CD14-positive monocyte (primary cell): ENCODE data around the gene SYDE2. TPM values are rescaled to one million over a fixed set of nuclear protein-coding genes. Genes with fewer than 3 reads are reported as not detected.

ENCODE experiments used
- DNase-seq, 3 donors: peaks; one replicate each; pipeline ENCODE4 v3.0.0-alpha.2; 2011 to 2022
- H2AFZ ChIP-seq: 2 replicates; pipeline ENCODE4 v1.6.0; 2012; ENCODE audit warnings: mild to moderate bottlenecking, low read depth, low read length, inconsistent platforms; ENCODE audit not compliant: insufficient read depth, poor library complexity, severe bottlenecking
- H3K27ac ChIP-seq, 2 donors: 1 replicate in 1 of 2; 2 replicates in 1 of 2; pipeline ENCODE4 v1.5.1; 2012 to 2013; ENCODE audit warnings: low read length in 2 of 2, control low read depth in 1 of 2, inconsistent platforms in 1 of 2, low read depth in 1 of 2, mild to moderate bottlenecking in 1 of 2
- H3K27me3 ChIP-seq, 2 donors: one replicate each; pipeline versions ENCODE4 v1.6.0 to v1.6.1; 2011 to 2013; ENCODE audit warnings: low read length in 2 of 2; ENCODE audit not compliant: control insufficient read depth in 2 of 2, insufficient read depth in 2 of 2
- H3K36me3 ChIP-seq, 2 donors: replicated peaks in 1 of 2; 1 replicate in 1 of 2; 2 replicates in 1 of 2; pipeline versions ENCODE4 v1.5.1 to v1.6.1; 2012 to 2013; ENCODE audit warnings: low read length in 2 of 2, control low read depth in 1 of 2, inconsistent platforms in 1 of 2, mild to moderate bottlenecking in 1 of 2; ENCODE audit not compliant: insufficient read depth in 2 of 2, control insufficient read depth in 1 of 2
- H3K4me1 ChIP-seq, 2 donors: 1 replicate in 1 of 2; 2 replicates in 1 of 2; pipeline versions ENCODE4 v1.5.1 to v1.6.1; 2012 to 2013; ENCODE audit warnings: low read length in 2 of 2, control low read depth in 1 of 2, inconsistent platforms in 1 of 2, mild to moderate bottlenecking in 1 of 2, moderate library complexity in 1 of 2; ENCODE audit not compliant: insufficient read depth in 2 of 2, control insufficient read depth in 1 of 2
- H3K4me2 ChIP-seq: replicated peaks from 2 replicates; pipeline ENCODE3; 2012; ENCODE audit warnings: low read length, moderate library complexity, mild to moderate bottlenecking; ENCODE audit not compliant: poor library complexity, severe bottlenecking; ENCODE audit errors: extremely low read depth
- H3K4me3 ChIP-seq, 3 experiments: fragments of 200-600 bp in 1 of 3; sonication (generic) in 1 of 3; replicated peaks in 1 of 3; 1 replicate in 2 of 3; 2 replicates in 1 of 3; pipeline ENCODE4 v1.5.1; 2011 to 2013; ENCODE audit warnings: low read length in 3 of 3, mild to moderate bottlenecking in 3 of 3, control low read depth in 2 of 3, low read depth in 2 of 3, inconsistent platforms in 1 of 3, moderate library complexity in 1 of 3
- H3K79me2 ChIP-seq: 2 replicates; pipeline ENCODE4 v1.6.0; 2012; ENCODE audit warnings: mild to moderate bottlenecking, control low read depth, inconsistent platforms, low read length, moderate library complexity; ENCODE audit not compliant: insufficient read depth
- H3K9ac ChIP-seq: 2 replicates; pipeline ENCODE4 v1.6.0; 2017; ENCODE audit warnings: low read length, mild to moderate bottlenecking; ENCODE audit not compliant: insufficient read depth, poor library complexity, severe bottlenecking
- H3K9me3 ChIP-seq, 2 donors: replicated peaks in 1 of 2; 1 replicate in 1 of 2; 2 replicates in 1 of 2; pipeline versions ENCODE4 v1.5.1 to v1.6.1; 2012 to 2013; ENCODE audit warnings: low read length in 2 of 2, control low read depth in 1 of 2; ENCODE audit not compliant: control insufficient read depth in 1 of 2, insufficient read depth in 1 of 2
- H4K20me1 ChIP-seq: 2 replicates; pipeline ENCODE4 v1.6.0; 2012; ENCODE audit warnings: mild to moderate bottlenecking, low read length, control low read depth, moderate library complexity; ENCODE audit not compliant: insufficient read depth
- H3K27ac Mint-ChIP-seq, 7 donors: one replicate each; pipeline ENCODE4 v1.8.0; 2020; ENCODE audit warnings: mild to moderate bottlenecking in 7 of 7, mixed read lengths in 7 of 7, moderate library complexity in 6 of 7, inconsistent platforms in 2 of 7
- H3K27me3 Mint-ChIP-seq, 3 donors: one replicate each; pipeline ENCODE4 v1.8.0; 2021 to 2022; ENCODE audit warnings: low read depth in 3 of 3, mild to moderate bottlenecking in 3 of 3, mixed read lengths in 3 of 3, moderate library complexity in 3 of 3, inconsistent platforms in 1 of 3
- H3K36me3 Mint-ChIP-seq, 2 donors: one replicate each; pipeline ENCODE4 v1.8.0; 2020; ENCODE audit warnings: mixed read lengths in 2 of 2, inconsistent platforms in 1 of 2, mild to moderate bottlenecking in 1 of 2
- H3K4me1 Mint-ChIP-seq: one replicate; pipeline ENCODE4 v1.8.0; 2020; ENCODE audit warnings: mild to moderate bottlenecking, mixed read lengths
- H3K4me3 Mint-ChIP-seq, 2 donors: one replicate each; pipeline ENCODE4 v1.8.0; 2020; ENCODE audit warnings: mild to moderate bottlenecking in 2 of 2, mixed read lengths in 2 of 2, moderate library complexity in 1 of 2
- H3K9me3 Mint-ChIP-seq, 7 donors: one replicate each; pipeline ENCODE4 v1.8.0; 2020 to 2022; ENCODE audit warnings: mixed read lengths in 7 of 7, mild to moderate bottlenecking in 6 of 7, moderate library complexity in 6 of 7, inconsistent platforms in 2 of 7
- WGBS: methylation state at CpG from one replicate; pipeline ENCODE4 v1.1.5; 2013; ENCODE audit warnings: missing lambda C conversion rate; ENCODE audit not compliant: insufficient coverage; 5-methylcytosine and 5-hydroxymethylcytosine counted together
- intact Hi-C, 2 donors: fragments of 100-400 bp; cut with micrococcal nuclease; formaldehyde crosslinking; loops; one replicate each; pipeline versions ENCODE4 v1.15.0 to v1.15.1; 2023
- polyA plus RNA-seq, 3 donors: library from polyadenylated mRNA; depleted of rRNA in 1 of 3; unstranded in 2 of 3; stranded (reverse) in 1 of 3; fragments of 300-500 nt in 2 of 3; fragments of >200 nt in 1 of 3; fragmentation: Illumina TruSeq in 2 of 3; gene quantifications; 1 replicate in 2 of 3; 2 replicates in 1 of 3; pipeline ENCODE4 v1.2.3, GENCODE V29; 2012 to 2021
- TF ChIP-seq, protein P1 (sequence below): fragments of 200-600 bp; IDR thresholded peaks from one replicate; pipeline ENCODE4 v1.8.0; 2022; ENCODE audit warnings: antibody characterized with exemption, mild to moderate bottlenecking

The SYDE2 gene
- polyA plus RNA-seq, 3 donors = not detected

- Histone ChIP-seq H3K4me2 (no peak overlapping the region), H3K9ac (no peak overlapping the region), H3K27me3 (no peaks in the 10 kb centered on the region), H3K27ac (no peak overlapping the region), H3K36me3 (no peaks in the 10 kb centered on the region), H4K20me1 (no peaks in the 10 kb centered on the region), H2AFZ (peak overlapping the region; percentile 9), H3K79me2 (no peaks in the 10 kb centered on the region), H3K9me3 (no peaks in the 10 kb centered on the region), H3K4me3 (no peak overlapping the region), H3K4me1 (no peaks in the 10 kb centered on the region)
- WGBS = no CpG with 5 or more reads among the region's 3 CpGs
- no peaks in the 10 kb centered on the region for H3K27me3 Mint-ChIP-seq
- H3K9me3 Mint-ChIP-seq = no peaks in the 10 kb centered on the region
- DNase-seq = no peak
- no peak overlapping the region for H3K27ac Mint-ChIP-seq
- intact Hi-C loops = no loop called here
- TF ChIP-seq, protein P1, sequence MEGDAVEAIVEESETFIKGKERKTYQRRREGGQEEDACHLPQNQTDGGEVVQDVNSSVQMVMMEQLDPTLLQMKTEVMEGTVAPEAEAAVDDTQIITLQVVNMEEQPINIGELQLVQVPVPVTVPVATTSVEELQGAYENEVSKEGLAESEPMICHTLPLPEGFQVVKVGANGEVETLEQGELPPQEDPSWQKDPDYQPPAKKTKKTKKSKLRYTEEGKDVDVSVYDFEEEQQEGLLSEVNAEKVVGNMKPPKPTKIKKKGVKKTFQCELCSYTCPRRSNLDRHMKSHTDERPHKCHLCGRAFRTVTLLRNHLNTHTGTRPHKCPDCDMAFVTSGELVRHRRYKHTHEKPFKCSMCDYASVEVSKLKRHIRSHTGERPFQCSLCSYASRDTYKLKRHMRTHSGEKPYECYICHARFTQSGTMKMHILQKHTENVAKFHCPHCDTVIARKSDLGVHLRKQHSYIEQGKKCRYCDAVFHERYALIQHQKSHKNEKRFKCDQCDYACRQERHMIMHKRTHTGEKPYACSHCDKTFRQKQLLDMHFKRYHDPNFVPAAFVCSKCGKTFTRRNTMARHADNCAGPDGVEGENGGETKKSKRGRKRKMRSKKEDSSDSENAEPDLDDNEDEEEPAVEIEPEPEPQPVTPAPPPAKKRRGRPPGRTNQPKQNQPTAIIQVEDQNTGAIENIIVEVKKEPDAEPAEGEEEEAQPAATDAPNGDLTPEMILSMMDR = no peak
- H3K36me3 Mint-ChIP-seq = no peaks in the 10 kb centered on the region
- no peak overlapping the region for H3K4me3 Mint-ChIP-seq
- peaks cover 2% of the 10 kb centered on the region for H3K4me1 Mint-ChIP-seq
These were observed 66.0 kb downstream of the SYDE2 start for GRCh38 chr1:85134583-85135391.

DNA sequence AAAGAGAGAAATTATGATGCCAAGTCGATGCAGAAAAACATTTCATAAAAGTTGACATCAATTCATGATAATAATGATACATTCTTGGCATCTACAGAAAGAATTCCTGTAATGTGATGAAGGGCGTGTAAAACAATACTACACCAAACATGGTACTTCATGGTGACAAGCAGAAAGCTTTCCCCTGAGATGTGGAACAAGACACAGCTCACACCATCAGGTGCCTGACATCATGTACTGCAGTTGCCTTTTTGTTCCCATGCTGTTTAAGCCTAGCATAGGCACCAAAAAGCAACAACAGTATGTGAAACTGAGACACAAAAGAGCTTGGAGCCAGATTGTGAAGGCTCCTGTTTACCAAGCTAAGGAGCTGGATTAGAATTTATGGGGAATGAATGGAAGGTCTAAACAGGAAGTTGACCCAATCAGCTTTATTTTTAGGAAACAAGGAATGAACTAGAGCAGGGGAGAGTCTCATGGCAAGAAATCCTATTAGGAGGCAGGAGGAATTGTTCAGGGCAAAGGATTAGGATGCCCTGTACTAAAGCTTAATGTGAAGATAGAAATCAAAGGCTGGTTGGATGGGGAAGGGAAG lies 67.2 kb downstream of the SYDE2 start:
- 80% methylated on average over 1 of the region's 2 CpGs for WGBS
- Mint-ChIP-seq H3K27me3 (no peaks in the 10 kb centered on the region), H3K4me1 (peaks cover 2% of the 10 kb centered on the region), H3K4me3 (no peak overlapping the region), H3K9me3 (no peaks in the 10 kb centered on the region), H3K27ac (no peak overlapping the region), H3K36me3 (no peaks in the 10 kb centered on the region)
- Histone ChIP-seq H3K27ac (no peak overlapping the region), H3K4me3 (no peak overlapping the region), H3K9me3 (no peaks in the 10 kb centered on the region), H4K20me1 (no peaks in the 10 kb centered on the region), H2AFZ (no peak overlapping the region), H3K79me2 (no peaks in the 10 kb centered on the region), H3K9ac (no peak overlapping the region), H3K36me3 (no peaks in the 10 kb centered on the region), H3K4me1 (no peaks in the 10 kb centered on the region), H3K27me3 (no peaks in the 10 kb centered on the region), H3K4me2 (no peak overlapping the region)
- DNase-seq = no peak
- intact Hi-C loops = no loop called here
- TF ChIP-seq, protein P1 = no peak
